Kidney (tissue), 14 donors: ENCODE measurements around the gene ANO1. TPM values are rescaled to one million over a fixed set of nuclear protein-coding genes. Genes with fewer than 3 reads are reported as not detected.

Source experiments
- DNase-seq, 5 donors: peaks; one replicate each; pipeline ENCODE4 v3.0.0-alpha.2; 2013 to 2020
- FAIRE-seq: peaks from 2 replicates; lab custom pipeline; 2012; peaks lifted over from hg19 to GRCh38; lab: Jason Lieb, UNC
- H3K27ac ChIP-seq, 2 donors: one replicate each; pipeline ENCODE4 v1.7.0; 2013; ENCODE audit warnings: low read depth in 2 of 2, low read length in 2 of 2, inconsistent platforms in 1 of 2
- H3K27me3 ChIP-seq: one replicate; pipeline ENCODE4 v1.7.1; 2013; ENCODE audit warnings: low read length, inconsistent platforms; ENCODE audit not compliant: control insufficient read depth, insufficient read depth
- H3K36me3 ChIP-seq, 3 donors: one replicate each; pipeline versions ENCODE4 v1.7.0 to v1.7.1; 2013; ENCODE audit warnings: low read length in 3 of 3, control low read depth in 1 of 3, inconsistent platforms in 1 of 3; ENCODE audit not compliant: insufficient read depth in 3 of 3, control insufficient read depth in 2 of 3
- H3K4me1 ChIP-seq, 3 donors: one replicate each; pipeline versions ENCODE4 v1.7.0 to v1.7.1; 2013; ENCODE audit warnings: low read length in 3 of 3, inconsistent platforms in 1 of 3, low read depth in 1 of 3; ENCODE audit not compliant: control insufficient read depth in 2 of 3, insufficient read depth in 2 of 3
- H3K4me3 ChIP-seq, 3 donors: one replicate each; pipeline versions ENCODE4 v1.7.0 to v1.8.1; 2013; ENCODE audit warnings: low read length in 3 of 3, control low read depth in 1 of 3, inconsistent platforms in 1 of 3
- H3K9ac ChIP-seq, 3 donors: one replicate each; pipeline versions ENCODE4 v1.7.0 to v1.7.1; 2013; ENCODE audit warnings: low read length in 3 of 3, control low read depth in 1 of 3, inconsistent platforms in 1 of 3
- H3K9me3 ChIP-seq, 3 donors: one replicate each; pipeline versions ENCODE4 v1.7.0 to v1.7.1; 2013; ENCODE audit warnings: low read length in 3 of 3, control low read depth in 1 of 3, inconsistent platforms in 1 of 3; ENCODE audit not compliant: control insufficient read depth in 2 of 3, insufficient read depth in 1 of 3
- CTCF ChIP-seq: IDR thresholded peaks from 3 replicates; pipeline ENCODE4 v1.5.1; 2012; ENCODE audit warnings: mild to moderate bottlenecking, moderate library complexity, borderline replicate concordance; ENCODE audit not compliant: insufficient read depth; ENCODE audit errors: extremely low read depth
- intact Hi-C: fragments of 100-400 bp; cut with DNase I; formaldehyde crosslinking; loops from one replicate; pipeline ENCODE4 v1.11.1; 2022
- polyA plus RNA-seq: library from polyadenylated mRNA; stranded (reverse); fragments of 350-450 nt; fragmentation: Illumina TruSeq; extraction: RNeasy Lipid Tissue Mini Kit (QIAGEN cat#74804); gene quantifications from one replicate; pipeline ENCODE4 v1.2.3, GENCODE V29; 2014; ENCODE audit warnings: low read depth, low replicate concordance; ENCODE audit not compliant: insufficient read depth
- total RNA-seq: library from RNA; stranded (reverse); fragmentation: NEBNext Ultra II Directional; extraction: Animal tissue kit (Norgen Biotek cat#: 25700); gene quantifications from one replicate; pipeline ENCODE4 v1.2.1, GENCODE V29; 2021
- donor health status: control.
- donor health status: control.
- donor health status: control.
- donor health status: control.
- donor health status: control.
- donor health status: DM: yes; HTN: yes; CAD: no.
- donor health status: Normal renal cell carcinoma (clear cell type).

ANO1 gene
- total and polyA plus RNA-seq, 2 donors from 2014 or later = 2.0 to 15.1 TPM

- H3K4me1 ChIP-seq = peaks cover 0 to 6% (median 0%) of the 10 kb centered on the region in 3 donors
- H3K9me3 ChIP-seq = no peaks in the 10 kb centered on the region
- FAIRE-seq = no peak
- H3K9ac ChIP-seq = no peak overlapping the region
- no peaks in the 10 kb centered on the region for H3K27me3 ChIP-seq
- H3K4me3 ChIP-seq = no peak overlapping the region
- no peaks in the 10 kb centered on the region for H3K36me3 ChIP-seq
- DNase-seq = no peak
- no peak for TF ChIP-seq CTCF
- H3K27ac ChIP-seq = no peak overlapping the region
- intact Hi-C loops = no loop called here
Observed at GRCh38 chr11:70226967-70227366, 148.8 kb downstream of the ANO1 start.

- DNase-seq (peak in 1 of 5 donors; percentile 38), FAIRE-seq (no peak)
- no peak for TF ChIP-seq CTCF
- Histone ChIP-seq H3K27ac (no peak overlapping the region), H3K9ac (no peak overlapping the region), H3K4me1 (peaks cover 0 to 6% (median 0%) of the 10 kb centered on the region in 3 donors), H3K9me3 (no peaks in the 10 kb centered on the region), H3K4me3 (no peak overlapping the region), H3K36me3 (no peaks in the 10 kb centered on the region), H3K27me3 (no peaks in the 10 kb centered on the region)
- intact Hi-C loops = no loop called here
Observed at GRCh38 chr11:70229737-70230136, 151.6 kb downstream of the ANO1 start.

- no peak overlapping the region for H3K9ac ChIP-seq
- peaks cover 0 to 6% (median 0%) of the 10 kb centered on the region in 3 donors for H3K4me1 ChIP-seq
- FAIRE-seq (no peak), DNase-seq (no peak)
- H3K36me3 ChIP-seq = no peaks in the 10 kb centered on the region
- no peaks in the 10 kb centered on the region for H3K27me3 ChIP-seq
- intact Hi-C loops = no loop called here
- TF ChIP-seq CTCF = no peak
- H3K27ac ChIP-seq = no peak overlapping the region
- H3K4me3 ChIP-seq = no peak overlapping the region
- H3K9me3 ChIP-seq = no peaks in the 10 kb centered on the region
Observed at GRCh38 chr11:70230151-70230839, 152.2 kb downstream of the ANO1 start.
